ENCODE data around the gene NECAB3. TPM values are rescaled to one million over a fixed set of nuclear protein-coding genes. Genes with fewer than 3 reads are reported as not detected.

Gene NECAB3
- total and polyA plus RNA-seq, 2 of the 4 experiments (the other 2 are of a cell fraction) = 8.6 to 28.4 TPM

GRCh38 chr20:33654680-33655161 is 19.5 kb downstream of the NECAB3 start:
- intact Hi-C loops (cut with micrococcal nuclease) = no loop called here
- dilution Hi-C loops (cut with HindIII; ENCODE audit: low sequenced_read_pairs, unreplicated experiment) = no loop called here
- Histone ChIP-seq H3K4me1 (ENCODE audit: control insufficient read depth, insufficient read depth, low read length) (no peaks in the 10 kb centered on the region; the same call in 1 of the 2 replicates), H3K14ac (replicated peaks; ENCODE audit: low read depth, low read length) (no peak overlapping the region), H3K9ac (ENCODE audit: low read depth, low read length) (no peak overlapping the region), H3K18ac (ENCODE audit: low read depth, low read length) (no peak overlapping the region), H3K23ac (ENCODE audit: low read depth, low read length) (no peak overlapping the region), H2AK9ac (replicated peaks; ENCODE audit: low read depth, low read length, poor library complexity) (no peak overlapping the region), H2AFZ (replicated peaks; ENCODE audit: low read length, poor library complexity) (no peak overlapping the region), H2BK120ac (ENCODE audit: low read depth, low read length) (no peak overlapping the region), H3K9me3 (ENCODE audit: control insufficient read depth, insufficient read depth, low read length) (no peaks in the 10 kb centered on the region), H3K27me3 (ENCODE audit: control insufficient read depth, insufficient read depth, low read length) (no peaks in the 10 kb centered on the region), H4K91ac (ENCODE audit: insufficient read depth, low read depth, low read length) (no peak overlapping the region), H4K20me1 (ENCODE audit: insufficient read depth, low read length) (no peaks in the 10 kb centered on the region), H3K4me3 (ENCODE audit: insufficient read depth, low read depth, low read length) (no peak overlapping the region), H3K27ac (ENCODE audit: insufficient read depth, low read length) (no peak overlapping the region), H3K9me1 (ENCODE audit: insufficient read depth, low read length) (no peaks in the 10 kb centered on the region), H2BK20ac (ENCODE audit: low read depth, low read length) (no peak overlapping the region), H2AK5ac (ENCODE audit: low read depth, low read length) (no peak overlapping the region), H4K8ac (ENCODE audit: low read depth in 2 of 2, low read length in 2 of 2) (no peak overlapping the region), H4K5ac (ENCODE audit: low read depth, low read length) (no peak overlapping the region), H3K4ac (ENCODE audit: low read depth, low read length) (no peak overlapping the region), H3K4me2 (ENCODE audit: low read depth, low read length) (no peak overlapping the region), H3K36me3 (ENCODE audit: control insufficient read depth, insufficient read depth, low read length) (peaks cover 17% of the 10 kb centered on the region; the same call in 1 of the 2 replicates), H2BK5ac (ENCODE audit: low read depth, low read length, poor library complexity, severe bottlenecking) (no peak overlapping the region), H2BK15ac (ENCODE audit: low read depth, low read length) (no peak overlapping the region), H3K56ac (ENCODE audit: extremely low read depth, insufficient read depth, low read length) (no peak overlapping the region), H3K79me1 (ENCODE audit: low read depth in 1 of 2, low read length in 2 of 2) (no peaks in the 10 kb centered on the region)
- DNase-seq = no peak
- POLR2A ChIA-PET (ENCODE audit: unreplicated experiment) = no interaction called here
- CTCF ChIA-PET = interaction anchor here (0.6 kb wide), 1 partner anchor 197 kb away, joined by 3 read pairs; no protein-coding TSS in a partner anchor
- ATAC-seq (ENCODE audit: low read depth) = no peak
- no TSS peak for BruUV-seq (replicated peaks)
- in situ Hi-C loops (cut with MboI; ENCODE audit: low sequenced_read_pairs) = loop anchor here (5.0 kb wide), 1 partner anchor 202 kb away; no protein-coding TSS in a partner anchor
- 86% methylated on average over 8 of the region's 14 CpGs; no CpG with 5 or more reads in 1 of the 2 experiments for WGBS, 2 experiments (ENCODE audit: extremely low coverage in 2 of 2, insufficient read length in 1 of 2)
- TF ChIP-seq USF2 (IDR thresholded peaks at IDR 0.05; ENCODE audit: low read depth, low read length) (no peak), NFE2L2 (IDR thresholded peaks at IDR 0.05; ENCODE audit: low read depth, low read length) (no peak), MAFK (IDR thresholded peaks at IDR 0.05; ENCODE audit: low read depth, low read length) (no peak), ELK1 (IDR thresholded peaks at IDR 0.05; ENCODE audit: borderline replicate concordance, low read depth, low read length) (no peak), MAZ (IDR thresholded peaks at IDR 0.05; ENCODE audit: borderline replicate concordance, low read depth, low read length) (no peak), FOS (IDR thresholded peaks at IDR 0.05; ENCODE audit: low read depth, low read length) (no peak), BHLHE40 (IDR thresholded peaks at IDR 0.05; ENCODE audit: low read depth, low read length) (no peak), CTCF (conservative IDR thresholded peaks at IDR 0.05; ENCODE audit: low read depth, low read length) (no peak), MXI1 (IDR thresholded peaks at IDR 0.05; ENCODE audit: borderline replicate concordance, low read depth, low read length) (no peak), POLR2A (IDR thresholded peaks at IDR 0.05; ENCODE audit: low read depth, low read length) (no peak), RCOR1 (IDR thresholded peaks at IDR 0.05; ENCODE audit: insufficient replicate concordance, low read length) (no peak)

Data from IMR-90 (cell line).